IPS-15b (cell line): ENCODE results near the gene CACNG5.

Source experiments
- H3K27me3 ChIP-seq: one replicate; pipeline ENCODE4 v1.6.1; 2013; ENCODE audit warnings: low read length; ENCODE audit not compliant: control insufficient read depth, insufficient read depth
- H3K36me3 ChIP-seq: one replicate; pipeline ENCODE4 v1.6.1; 2013; ENCODE audit warnings: low read length; ENCODE audit not compliant: control insufficient read depth, insufficient read depth
- H3K4me1 ChIP-seq: one replicate; pipeline ENCODE4 v1.6.1; 2013; ENCODE audit warnings: mild to moderate bottlenecking, low read length; ENCODE audit not compliant: control insufficient read depth, insufficient read depth
- H3K4me3 ChIP-seq: one replicate; pipeline ENCODE4 v1.5.1; 2013; ENCODE audit warnings: low read depth, low read length
- H3K9ac ChIP-seq: one replicate; pipeline ENCODE4 v1.6.1; 2013; ENCODE audit warnings: low read depth, mild to moderate bottlenecking, low read length
- H3K9me3 ChIP-seq: one replicate; pipeline ENCODE4 v1.6.1; 2013; ENCODE audit warnings: mild to moderate bottlenecking, low read length; ENCODE audit not compliant: control insufficient read depth, insufficient read depth

Gene CACNG5

DNA sequence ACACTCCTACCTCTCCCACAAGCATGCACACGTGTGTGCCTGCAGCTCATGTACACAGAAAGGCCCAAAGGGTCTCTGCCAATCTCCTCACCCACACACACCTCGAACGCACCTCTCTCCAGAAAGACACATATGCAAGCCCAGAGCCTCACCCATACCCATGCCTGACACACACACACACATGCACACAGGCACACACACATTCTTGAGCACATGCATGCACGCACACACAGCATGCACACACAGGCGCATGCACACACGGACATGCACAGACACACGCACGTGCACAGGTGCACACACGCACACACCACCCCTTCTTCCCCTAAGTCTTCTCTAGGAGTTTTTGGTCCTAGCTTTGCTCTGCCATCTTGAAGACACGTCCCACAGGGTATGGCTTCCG is 80.9 kb downstream of the CACNG5 start:
- no peak overlapping the region for H3K9ac ChIP-seq
- no peaks in the 10 kb centered on the region for H3K4me1 ChIP-seq
- no peaks in the 10 kb centered on the region for H3K27me3 ChIP-seq
- no peak overlapping the region for H3K4me3 ChIP-seq
- no peaks in the 10 kb centered on the region for H3K36me3 ChIP-seq
- no peaks in the 10 kb centered on the region for H3K9me3 ChIP-seq

- Histone ChIP-seq H3K9me3 (no peaks in the 10 kb centered on the region), H3K4me3 (no peak overlapping the region), H3K27me3 (no peaks in the 10 kb centered on the region), H3K9ac (no peak overlapping the region), H3K36me3 (no peaks in the 10 kb centered on the region), H3K4me1 (no peaks in the 10 kb centered on the region)
These were observed 82.0 kb downstream of the CACNG5 start for GRCh38 chr17:66916946-66917345.

GRCh38 chr17:66918896-66919295 is 84.0 kb downstream of the CACNG5 start:
- no peaks in the 10 kb centered on the region for H3K27me3 ChIP-seq
- no peaks in the 10 kb centered on the region for H3K36me3 ChIP-seq
- H3K4me3 ChIP-seq: no peak overlapping the region

GRCh38 chr17:66920435-66920834 is 85.5 kb downstream of the CACNG5 start:
- H3K9me3 ChIP-seq: no peaks in the 10 kb centered on the region
- H3K27me3 ChIP-seq: no peaks in the 10 kb centered on the region
- no peak overlapping the region for H3K9ac ChIP-seq
- H3K36me3 ChIP-seq: no peaks in the 10 kb centered on the region
- no peak overlapping the region for H3K4me3 ChIP-seq
- H3K4me1 ChIP-seq: no peaks in the 10 kb centered on the region

More at GRCh38 chr17:66918896-66919295, 84.0 kb downstream of the CACNG5 start:
- no peaks in the 10 kb centered on the region for H3K9me3 ChIP-seq
- no peaks in the 10 kb centered on the region for H3K4me1 ChIP-seq
- no peak overlapping the region for H3K9ac ChIP-seq

GRCh38 chr17:66920950-66921349 is 86.0 kb downstream of the CACNG5 start:
- H3K27me3 ChIP-seq: no peaks in the 10 kb centered on the region

DNA sequence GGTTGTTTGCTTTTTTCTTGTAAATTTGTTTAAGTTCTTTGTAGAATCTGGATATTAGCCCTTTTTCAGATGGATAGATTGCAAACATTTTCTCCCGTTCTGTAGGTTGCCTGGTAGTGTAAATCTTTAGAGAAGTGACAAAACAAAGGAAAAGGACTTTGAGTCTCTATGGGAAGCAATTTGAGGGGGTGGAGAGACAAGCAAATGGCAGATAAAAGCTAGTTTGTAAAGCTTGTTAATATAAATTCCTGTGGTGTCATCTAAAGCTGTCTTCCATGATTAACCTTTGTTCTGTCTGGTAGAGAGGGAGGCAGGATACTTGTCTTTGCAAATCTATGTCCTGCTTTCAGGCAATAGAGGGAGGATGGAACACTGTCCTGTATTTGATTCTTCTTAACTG is 89.0 kb downstream of the CACNG5 start:
- no peaks in the 10 kb centered on the region for H3K4me1 ChIP-seq
- no peak overlapping the region for H3K9ac ChIP-seq
- H3K36me3 ChIP-seq: no peaks in the 10 kb centered on the region
- no peaks in the 10 kb centered on the region for H3K27me3 ChIP-seq
- H3K9me3 ChIP-seq: no peaks in the 10 kb centered on the region
- H3K4me3 ChIP-seq: no peak overlapping the region

More at GRCh38 chr17:66920950-66921349, 86.0 kb downstream of the CACNG5 start:
- H3K36me3 ChIP-seq: no peaks in the 10 kb centered on the region
- H3K4me1 ChIP-seq: no peaks in the 10 kb centered on the region
- H3K4me3 ChIP-seq: no peak overlapping the region
- H3K9me3 ChIP-seq: no peaks in the 10 kb centered on the region
- no peak overlapping the region for H3K9ac ChIP-seq

GRCh38 chr17:66925811-66926500 is 91.0 kb downstream of the CACNG5 start:
- Histone ChIP-seq H3K9ac (no peak overlapping the region), H3K27me3 (no peaks in the 10 kb centered on the region), H3K9me3 (no peaks in the 10 kb centered on the region), H3K4me1 (no peaks in the 10 kb centered on the region), H3K36me3 (no peaks in the 10 kb centered on the region), H3K4me3 (no peak overlapping the region)

DNA sequence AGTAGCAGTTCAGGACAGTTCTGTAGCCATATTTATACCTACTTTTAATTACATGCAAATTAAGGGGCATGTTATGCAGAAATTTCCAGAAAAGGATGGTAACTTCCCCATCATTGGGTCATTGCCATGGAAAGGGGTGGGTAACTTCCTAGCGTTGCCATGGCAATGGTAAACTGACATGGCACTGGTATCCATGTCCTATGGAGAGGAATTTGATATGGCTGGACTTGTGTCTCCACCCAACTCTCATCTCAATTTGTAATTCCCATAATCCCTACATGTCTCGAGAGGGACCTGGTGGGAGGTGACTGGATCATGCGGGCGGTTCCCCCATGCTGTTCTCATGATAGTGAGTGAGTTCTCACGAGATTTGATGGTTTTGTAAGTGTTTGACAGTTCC is 94.0 kb downstream of the CACNG5 start:
- no peaks in the 10 kb centered on the region for H3K4me1 ChIP-seq
- no peaks in the 10 kb centered on the region for H3K36me3 ChIP-seq
- no peak overlapping the region for H3K9ac ChIP-seq
- no peaks in the 10 kb centered on the region for H3K27me3 ChIP-seq
- no peaks in the 10 kb centered on the region for H3K9me3 ChIP-seq
- H3K4me3 ChIP-seq: no peak overlapping the region

DNA sequence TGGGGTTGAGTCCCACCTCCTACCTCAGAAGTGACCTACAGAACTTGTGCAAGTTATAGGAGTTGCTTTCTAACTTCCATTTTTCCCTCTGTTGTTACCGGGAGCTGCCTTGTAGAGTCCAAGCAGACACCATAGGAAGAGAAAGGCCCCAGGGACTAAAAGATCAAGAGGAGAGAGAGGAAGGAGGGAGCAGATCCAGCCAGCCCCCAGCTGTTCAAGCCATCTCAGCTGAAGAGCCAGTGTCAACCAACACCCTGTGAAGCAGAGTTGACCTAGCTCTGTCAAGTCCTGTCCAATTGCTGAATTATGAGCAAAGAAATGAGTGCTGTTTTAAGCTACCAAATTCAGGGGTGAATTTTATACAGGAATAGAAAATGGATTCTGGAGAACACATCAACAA is 94.7 kb downstream of the CACNG5 start:
- Histone ChIP-seq H3K36me3 (no peaks in the 10 kb centered on the region), H3K4me1 (no peaks in the 10 kb centered on the region), H3K9ac (no peak overlapping the region), H3K4me3 (no peak overlapping the region), H3K27me3 (no peaks in the 10 kb centered on the region), H3K9me3 (no peaks in the 10 kb centered on the region)

- no peaks in the 10 kb centered on the region for H3K27me3 ChIP-seq
- no peaks in the 10 kb centered on the region for H3K9me3 ChIP-seq
- H3K9ac ChIP-seq: no peak overlapping the region
- no peaks in the 10 kb centered on the region for H3K36me3 ChIP-seq
- no peak overlapping the region for H3K4me3 ChIP-seq
- H3K4me1 ChIP-seq: no peaks in the 10 kb centered on the region
These were observed 96.0 kb downstream of the CACNG5 start for GRCh38 chr17:66930933-66931332.

GRCh38 chr17:66932311-66932710 is 97.4 kb downstream of the CACNG5 start:
- H3K4me3 ChIP-seq: no peak overlapping the region
- no peaks in the 10 kb centered on the region for H3K9me3 ChIP-seq
- H3K27me3 ChIP-seq: no peaks in the 10 kb centered on the region
- H3K9ac ChIP-seq: no peak overlapping the region
- no peaks in the 10 kb centered on the region for H3K36me3 ChIP-seq
- no peaks in the 10 kb centered on the region for H3K4me1 ChIP-seq

DNA sequence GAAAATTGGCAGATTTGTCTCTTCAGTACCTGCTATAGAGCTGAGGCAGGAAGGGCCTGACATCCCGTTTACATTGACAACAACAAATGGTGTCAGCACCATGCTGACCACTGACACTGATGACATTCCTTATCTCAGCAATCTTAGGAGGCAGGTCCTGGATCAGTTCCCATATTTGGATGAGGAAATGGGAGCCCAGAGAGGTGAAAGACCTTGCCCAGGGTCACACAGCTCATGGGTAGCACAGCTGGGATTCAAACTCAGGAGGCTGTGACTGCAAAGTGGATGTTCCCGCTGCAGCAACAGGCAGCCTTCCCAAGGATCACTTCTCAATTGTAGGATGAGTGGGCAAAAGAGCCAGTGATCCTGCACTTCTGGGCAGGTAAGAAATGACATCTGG is 99.1 kb downstream of the CACNG5 start:
- H3K27me3 ChIP-seq: no peaks in the 10 kb centered on the region
- peaks cover 2% of the 10 kb centered on the region for H3K36me3 ChIP-seq
- H3K4me3 ChIP-seq: no peak overlapping the region
- no peak overlapping the region for H3K9ac ChIP-seq
- no peaks in the 10 kb centered on the region for H3K4me1 ChIP-seq
- peaks cover 5% of the 10 kb centered on the region for H3K9me3 ChIP-seq
